SK-N-MC (cell line): ENCODE results near the gene B4GALT2.

Source experiments
- EZH2 ChIP-seq: fragments of 200-600 bp; sonication (generic); IDR thresholded peaks from one replicate; pipeline ENCODE4 v1.6.1; 2017; ENCODE audit warnings: antibody characterized with exemption
- FOXP2 ChIP-seq: optimal IDR thresholded peaks from 2 replicates; pipeline ENCODE3; 2011; ENCODE audit warnings: mild to moderate bottlenecking, moderate library complexity; ENCODE audit not compliant: insufficient read depth; ENCODE audit errors: extremely low read length, control extremely low read depth
- POLR2AphosphoS5 ChIP-seq: IDR thresholded peaks from 2 replicates; pipeline ENCODE4 v1.6.1; 2012; ENCODE audit warnings: mild to moderate bottlenecking, low read depth, low read length, borderline replicate concordance

GRCh38 chr1:43974443-43975248 lies 4.4 kb upstream of the B4GALT2 start, which contains the start of gene ATP6V0B:
- TF ChIP-seq POLR2AphosphoS5 (peak; percentile 78), EZH2 (no peak), FOXP2 (no peak)
